ENCODE results near the gene LRRC37A3.
"Not testable (repeated sequence)": the region's sequence is repeated elsewhere in the genome, so short reads cannot be mapped to it uniquely, and the experiment has no call there.

LRRC37A3 gene

GRCh38 chr17:64847504-64848466, 71.5 kb downstream of the LRRC37A3 start:
- TF ChIP-seq CTCF (IDR thresholded peaks at IDR 0.05; ENCODE audit: extremely low read depth, missing control alignments) = peak; percentile 40
- peak; percentile 42 for DNase-seq (ENCODE audit: low spot score)

GRCh38 chr17:64846892-64847291, 72.4 kb downstream of the LRRC37A3 start:
- not testable (repeated sequence) for DNase-seq (ENCODE audit: low spot score)

DNA sequence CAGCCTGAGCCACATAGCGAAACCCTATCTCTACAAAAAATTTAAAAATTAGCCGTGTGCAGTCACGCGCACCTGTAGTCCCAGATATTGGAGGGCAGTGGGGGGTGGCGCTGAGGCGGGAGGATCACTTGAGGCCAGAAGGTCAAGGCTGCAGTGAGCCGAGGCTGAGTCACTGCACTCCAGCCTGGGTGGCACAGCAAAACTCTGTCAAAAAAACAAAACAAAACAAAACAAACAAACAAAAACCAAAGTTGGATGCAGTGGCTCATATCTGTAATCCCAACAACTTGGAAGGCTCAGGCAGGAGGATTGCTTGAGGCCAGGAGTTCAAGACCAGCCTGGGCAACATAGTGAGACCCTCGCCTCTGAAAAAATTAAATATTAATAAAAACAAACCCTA, 75.4 kb downstream of the LRRC37A3 start:
- DNase-seq (ENCODE audit: low spot score) = not testable (repeated sequence)

DNA sequence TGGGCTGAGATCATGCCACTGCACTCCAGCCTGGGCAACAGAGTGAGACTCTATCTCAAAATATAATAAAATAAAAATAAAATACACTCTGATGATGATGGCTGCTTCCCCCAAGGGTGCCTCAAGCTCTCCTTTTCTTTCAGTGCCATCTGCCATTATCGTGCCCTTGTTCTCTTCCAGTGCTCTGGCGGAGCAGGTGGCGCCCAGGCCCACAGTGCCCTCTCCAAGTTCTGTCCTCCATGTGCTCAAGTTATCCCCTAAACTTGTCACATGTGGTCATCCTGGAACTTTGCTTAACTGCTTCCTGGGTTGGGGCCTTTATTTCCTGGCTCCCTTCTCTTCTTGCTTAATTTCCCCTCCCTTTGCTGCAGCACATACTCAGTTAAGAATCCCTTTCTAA, 76.4 kb downstream of the LRRC37A3 start:
- not testable (repeated sequence) for DNase-seq (ENCODE audit: low spot score)

- not testable (repeated sequence) for DNase-seq (ENCODE audit: low spot score)
These were observed 78.3 kb downstream of the LRRC37A3 start for GRCh38 chr17:64840960-64841359.

- not testable (repeated sequence) for DNase-seq (ENCODE audit: low spot score)
These were observed 80.8 kb downstream of the LRRC37A3 start for GRCh38 chr17:64838513-64838912.

- peak; percentile 88 for DNase-seq (ENCODE audit: low spot score)
These were observed 82.1 kb downstream of the LRRC37A3 start for GRCh38 chr17:64837018-64837761.

DNA sequence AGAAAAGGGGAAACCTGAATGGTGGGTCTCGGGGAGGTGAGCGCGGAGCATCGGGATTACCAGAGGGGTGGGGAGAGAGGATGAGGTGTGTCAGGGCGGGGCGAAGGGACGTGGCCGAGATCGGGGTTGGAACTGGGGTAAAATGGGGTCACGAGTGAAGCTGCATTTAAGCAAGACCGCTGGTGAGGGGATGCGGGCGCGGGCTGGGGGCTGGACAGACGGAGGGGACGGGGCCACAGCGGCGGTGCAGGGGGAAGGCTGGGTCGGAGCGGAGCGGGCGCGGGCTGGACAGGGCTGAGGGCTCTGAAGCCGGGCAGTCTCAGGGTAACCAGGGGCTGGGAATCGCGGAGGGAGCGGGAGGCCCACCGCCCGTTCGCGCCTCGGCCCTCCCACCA, 82.7 kb downstream of the LRRC37A3 start:
- not testable (repeated sequence) for DNase-seq (ENCODE audit: low spot score)

DNA sequence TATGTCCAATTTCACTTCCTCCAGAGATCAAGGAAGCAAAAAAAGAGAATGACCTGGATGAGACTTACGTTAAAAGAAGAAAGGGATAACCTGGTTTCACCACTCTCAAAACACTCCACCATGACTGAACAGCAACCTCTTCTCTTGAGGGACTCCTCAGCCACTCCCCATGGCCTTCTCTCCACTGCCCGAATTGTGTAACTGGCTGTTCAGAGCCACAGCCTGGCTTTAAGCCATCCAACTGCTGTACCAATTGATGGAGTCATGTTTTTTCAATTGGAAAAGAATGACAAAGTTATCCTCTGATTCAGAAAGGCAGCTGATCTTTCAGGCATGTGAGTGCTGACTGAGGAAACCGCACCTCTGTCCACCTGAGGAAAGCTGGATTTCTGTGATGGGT, 85.2 kb downstream of the LRRC37A3 start:
- DNase-seq (ENCODE audit: low spot score) = not testable (repeated sequence)

- DNase-seq (ENCODE audit: low spot score) = not testable (repeated sequence)
These were observed 88.6 kb downstream of the LRRC37A3 start for GRCh38 chr17:64830631-64831040.

DNA sequence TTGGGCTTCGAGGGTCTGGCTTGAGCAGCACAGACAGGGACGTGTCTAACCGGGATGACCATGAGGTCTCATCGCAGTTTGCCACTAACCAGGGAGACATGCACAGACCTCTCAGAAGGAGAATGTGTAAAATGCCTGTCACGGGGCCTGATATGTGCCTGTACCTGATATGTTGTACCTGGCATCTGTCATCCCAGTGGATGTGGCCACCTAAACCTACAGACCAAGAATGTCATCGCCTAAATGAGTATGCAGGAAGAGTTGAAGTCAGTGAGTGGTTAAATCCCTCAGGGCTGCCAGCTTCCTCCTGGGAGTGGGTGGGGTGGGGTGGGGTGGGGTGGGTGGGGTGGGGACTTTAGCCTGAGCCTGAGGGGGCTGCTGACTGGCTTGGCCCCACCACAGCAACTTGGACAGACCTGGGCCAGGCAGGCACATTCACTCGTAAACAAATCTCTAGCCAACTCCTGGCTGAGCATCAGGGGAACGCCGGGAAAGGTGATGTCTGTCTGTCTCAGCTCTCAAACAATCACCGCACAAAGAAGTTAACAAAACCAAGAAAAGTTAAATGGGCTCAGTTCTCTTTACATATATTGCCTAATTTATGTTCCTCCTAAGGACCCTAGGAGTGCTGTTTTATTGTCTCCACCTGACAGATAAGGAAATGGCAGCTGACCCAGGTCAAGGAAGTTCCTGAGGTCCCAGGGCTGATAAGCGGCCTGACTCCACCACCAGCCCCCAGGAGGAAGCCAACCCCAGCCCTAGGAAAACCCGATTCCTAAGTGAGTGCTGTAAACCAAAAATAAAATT, 89.3 kb downstream of the LRRC37A3 start:
- DNase-seq (ENCODE audit: low spot score) = not testable (repeated sequence)

DNA sequence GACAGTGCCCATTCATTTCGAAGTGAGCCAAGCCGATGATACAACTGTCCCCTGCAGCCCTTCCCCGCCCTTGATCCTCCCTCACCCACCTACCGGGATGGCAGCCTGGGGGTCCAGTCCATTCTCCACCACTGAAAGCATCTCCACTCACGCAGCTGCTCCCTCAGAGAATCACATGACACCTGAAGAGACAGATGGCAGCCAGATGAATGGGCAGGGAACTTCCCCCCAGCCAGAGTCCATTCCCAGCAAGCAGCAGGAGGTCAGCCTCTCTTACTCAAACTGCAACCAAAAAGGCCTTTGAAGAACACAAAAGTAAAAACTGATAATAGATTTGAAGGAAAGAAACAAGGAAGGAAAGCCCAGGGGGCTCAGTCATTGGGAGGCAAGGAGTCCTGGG, 90.2 kb downstream of the LRRC37A3 start:
- not testable (repeated sequence) for DNase-seq (ENCODE audit: low spot score)

DNA sequence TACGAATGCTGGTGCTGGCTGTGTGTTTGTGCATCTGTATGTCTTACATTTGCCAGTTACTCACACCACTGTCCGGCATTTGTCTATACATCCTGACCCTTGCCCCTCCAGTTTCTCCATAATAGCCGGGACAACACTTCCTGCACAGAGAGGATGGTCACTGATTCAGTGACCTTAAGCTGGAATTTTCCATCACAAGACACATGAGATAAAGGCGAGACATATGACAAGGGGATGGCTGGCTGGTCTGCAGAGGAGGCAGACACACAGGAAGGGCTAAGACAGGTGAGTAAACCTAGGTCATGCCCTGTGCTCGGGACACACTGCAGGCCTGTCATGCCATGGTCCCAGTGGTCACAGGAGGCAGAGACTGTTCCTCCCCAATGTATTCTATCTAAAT, 100.4 kb downstream of the LRRC37A3 start:
- not testable (repeated sequence) for DNase-seq (ENCODE audit: low spot score)

- DNase-seq (ENCODE audit: low spot score) = not testable (repeated sequence)
These were observed 103.5 kb downstream of the LRRC37A3 start for GRCh38 chr17:64815833-64816198.

GRCh38 chr17:64814993-64815832, 104.1 kb downstream of the LRRC37A3 start:
- not testable (repeated sequence) for DNase-seq (ENCODE audit: low spot score)

DNA sequence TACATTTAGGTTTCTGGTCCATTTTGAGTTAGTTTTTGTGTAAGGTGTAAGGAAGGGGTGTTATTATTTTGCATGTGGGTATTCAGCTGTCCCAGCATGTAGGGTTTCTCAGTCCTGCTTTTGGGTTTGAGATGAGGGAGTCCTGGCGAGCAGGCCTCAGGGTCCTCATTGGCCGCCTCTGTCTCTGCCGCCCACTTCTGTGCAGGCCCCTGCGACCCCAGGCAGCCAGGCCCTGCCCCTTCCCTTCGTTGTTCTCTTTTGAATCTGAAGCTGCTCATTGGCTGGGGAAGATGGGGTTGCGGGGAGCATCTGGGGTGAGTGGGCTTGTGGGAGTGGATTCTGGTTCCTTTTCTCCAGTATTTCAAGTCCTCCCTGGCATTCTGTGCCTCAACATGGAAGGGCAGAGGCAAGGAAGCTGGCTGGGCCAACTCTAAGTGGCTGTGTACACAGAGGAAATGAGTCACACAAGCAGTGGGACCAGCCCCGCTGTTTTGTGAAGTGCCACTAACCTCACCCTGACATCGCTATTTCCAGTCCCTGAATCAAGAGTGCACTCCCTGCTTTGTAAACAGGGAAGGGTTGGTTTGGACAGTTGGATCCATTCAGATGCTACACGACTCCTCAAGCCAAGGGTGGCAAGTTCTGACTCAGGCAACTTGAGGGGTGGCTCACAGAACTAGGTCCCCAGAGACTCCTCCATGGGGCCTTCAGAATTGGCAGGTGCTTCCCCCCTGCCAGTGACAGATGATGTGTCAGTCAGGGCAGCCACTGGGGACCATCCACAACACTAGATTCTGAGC, 110.9 kb downstream of the LRRC37A3 start:
- DNase-seq (ENCODE audit: low spot score) = peak; percentile 34
